ENCODE data around the gene HPCA. TPM values are rescaled to one million over a fixed set of nuclear protein-coding genes. Genes with fewer than 3 reads are reported as not detected.
"Not testable (repeated sequence)": the region's sequence is repeated elsewhere in the genome, so short reads cannot be mapped to it uniquely, and the experiment has no call there.

The HPCA gene
- polyA plus RNA-seq, 4 donors = 0.56 to 1.4 (median 1.0) TPM

DNA sequence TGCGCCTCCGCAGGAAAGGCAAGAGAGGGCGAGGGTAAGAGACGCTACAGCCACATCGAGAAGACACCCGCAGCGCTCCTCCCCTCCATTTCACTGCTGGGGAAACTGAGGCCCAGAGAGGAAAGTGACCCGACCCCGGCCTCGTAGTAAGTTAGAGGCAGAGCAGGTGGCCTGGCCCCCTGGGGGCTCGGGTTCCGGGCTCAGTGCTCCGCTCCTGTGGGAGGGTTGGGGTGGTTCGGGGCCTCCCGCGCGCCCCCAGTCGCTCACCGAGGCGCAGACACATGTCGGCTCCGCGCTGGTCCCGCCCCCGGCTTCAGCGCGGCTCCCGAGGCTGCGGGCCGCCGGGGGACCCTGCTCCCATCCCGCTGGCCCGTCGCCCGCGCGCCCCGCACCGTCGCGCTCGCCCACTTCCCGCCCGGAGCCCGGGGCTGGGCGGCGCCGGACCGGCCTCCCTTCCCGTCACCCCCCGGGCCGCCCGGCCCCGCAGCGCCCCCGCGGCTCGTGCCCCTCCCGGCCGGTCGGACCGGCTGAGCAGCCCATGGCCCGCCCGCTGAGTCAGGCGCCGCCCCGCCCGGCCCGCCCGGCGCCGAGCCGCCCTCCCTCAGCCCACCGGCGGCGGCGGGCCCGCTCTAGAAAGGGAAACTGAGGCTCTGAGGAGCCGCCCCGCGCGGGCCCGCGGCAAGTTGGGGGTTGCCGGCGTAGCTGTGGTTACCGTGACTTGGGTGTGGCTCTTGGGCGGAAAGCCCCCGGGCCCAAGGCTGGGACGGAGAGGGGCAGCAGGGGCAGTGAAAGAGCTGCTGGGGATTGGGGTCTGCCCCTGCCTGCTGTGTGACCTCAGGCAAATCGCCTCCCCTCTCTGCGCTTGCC is 14.9 kb downstream of the HPCA start, which contains the start of gene TMEM54:
TSS of gene TMEM54 (minus strand) at position 434 of the 867 bp plus-strand sequence. CDS start at position 283, 151 bp downstream.
- DNase-seq (ENCODE audit: low read depth in 4 of 4, low spot score in 3 of 4) = no peak

DNA sequence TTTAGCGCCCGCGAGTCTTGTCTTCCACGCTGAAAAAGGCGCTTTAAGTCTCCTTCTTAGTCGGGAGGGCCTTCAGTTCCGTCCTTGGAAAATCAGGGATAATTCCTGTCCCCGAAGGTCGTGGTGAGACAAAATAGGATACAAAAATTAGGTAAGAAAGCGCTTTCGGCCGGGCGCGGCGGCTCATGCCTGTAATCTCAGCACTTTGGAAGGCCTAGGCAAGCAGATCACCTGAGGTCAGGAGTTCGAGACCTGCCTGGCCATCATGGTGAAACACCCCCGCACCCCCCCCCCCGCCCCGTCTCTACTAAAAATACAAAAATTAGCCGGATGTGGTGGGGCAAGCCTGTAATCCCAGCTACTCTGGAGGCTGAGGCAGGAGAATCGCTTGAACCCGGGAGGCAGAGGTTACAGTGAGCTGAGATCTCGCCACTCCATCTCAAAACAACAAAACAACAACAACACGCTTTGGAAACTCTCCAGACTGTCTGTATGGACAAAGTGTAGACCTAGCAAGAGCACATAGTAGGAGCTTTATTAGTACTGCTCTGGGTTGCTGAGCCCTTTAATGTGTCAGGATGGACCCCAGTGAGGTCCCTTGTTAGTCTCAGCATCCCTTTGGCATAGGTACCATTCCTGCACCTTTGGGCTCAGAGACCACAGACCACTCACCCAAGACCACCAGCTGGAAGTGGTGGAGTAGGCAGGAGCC is 15.7 kb downstream of the HPCA start:
- no peak for DNase-seq (ENCODE audit: low read depth in 4 of 4, low spot score in 3 of 4)

DNA sequence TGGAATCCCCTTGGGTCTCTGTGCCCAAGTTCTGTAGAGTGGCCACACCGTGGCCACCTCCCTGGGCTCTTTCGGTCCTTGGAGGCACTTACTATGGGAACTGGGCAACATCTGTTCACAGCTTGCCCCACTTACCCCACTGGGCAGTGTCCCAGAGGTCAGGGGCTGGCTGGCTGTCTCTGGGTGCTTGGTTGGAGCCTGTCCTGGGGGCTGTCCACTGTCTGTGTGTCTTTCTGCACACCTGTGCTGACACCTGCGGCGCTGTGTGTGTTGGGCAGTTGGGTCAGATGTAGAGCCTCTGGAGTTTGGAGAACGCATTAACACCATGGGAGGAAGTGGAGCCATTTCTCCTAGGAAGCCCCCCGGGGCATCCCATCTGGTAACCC is 16.2 kb downstream of the HPCA start:
- no peak for DNase-seq (ENCODE audit: low read depth in 4 of 4, low spot score in 3 of 4)

DNA sequence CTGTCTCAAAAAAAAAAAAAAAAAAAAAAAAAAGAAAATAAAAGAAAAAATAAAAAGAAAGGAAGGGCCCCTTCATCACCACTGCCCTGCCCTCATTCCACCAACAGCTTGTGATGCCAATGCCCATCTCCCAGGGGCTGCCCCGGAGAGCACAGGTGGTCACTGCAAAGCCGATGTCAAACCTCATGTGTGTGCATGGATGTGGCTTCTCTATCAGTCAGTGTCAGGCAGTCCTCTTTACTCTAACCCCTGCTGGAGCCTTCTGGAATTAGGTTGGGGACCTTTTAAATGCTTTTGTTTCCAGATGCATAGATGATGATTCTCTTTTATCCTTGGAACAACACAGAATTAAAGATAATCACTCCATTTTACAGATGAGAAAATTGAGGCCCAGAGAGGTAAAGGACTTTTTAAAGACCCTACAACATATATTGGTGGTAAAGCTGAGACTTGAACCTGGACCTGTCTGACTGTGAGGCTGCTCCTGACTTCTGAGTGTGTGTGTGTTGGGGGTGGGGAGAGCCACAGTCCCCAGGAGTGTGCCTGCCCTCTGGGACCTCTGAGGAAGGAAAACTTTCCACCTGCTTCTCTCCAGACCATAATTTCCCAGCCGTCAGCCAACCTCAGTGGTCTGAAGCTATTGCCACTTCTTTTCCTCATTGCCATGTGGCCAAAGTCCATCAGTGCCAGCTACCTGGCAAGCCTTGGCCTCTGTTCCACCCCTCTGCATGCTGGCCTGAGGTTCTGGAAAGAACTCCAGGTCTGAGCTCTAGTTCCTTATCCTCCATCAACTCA is 17.9 kb downstream of the HPCA start:
- no peak for DNase-seq (ENCODE audit: low read depth in 4 of 4, low spot score in 3 of 4)

DNA sequence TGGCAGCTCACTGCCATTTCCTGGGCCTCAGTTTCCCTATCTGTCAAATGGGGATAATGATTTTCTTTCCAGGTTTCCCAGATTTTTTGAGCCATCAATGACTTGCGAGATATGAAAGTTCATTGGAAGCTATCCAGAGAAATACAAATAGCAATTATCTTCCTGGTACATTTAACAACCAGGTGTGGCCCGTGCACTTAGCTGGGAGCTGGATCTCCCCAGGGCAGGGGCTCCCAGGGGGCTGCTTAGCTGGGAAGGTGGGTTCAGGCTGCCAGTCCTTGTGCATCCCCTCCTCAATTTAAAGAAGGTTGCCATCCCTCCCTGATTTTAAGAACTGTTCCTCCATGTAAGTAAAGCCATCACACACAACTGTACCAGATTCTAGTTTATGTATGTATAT is 18.5 kb downstream of the HPCA start:
- DNase-seq (ENCODE audit: low read depth in 4 of 4, low spot score in 3 of 4) = no peak

- DNase-seq (ENCODE audit: low read depth in 4 of 4, low spot score in 3 of 4) = not testable (repeated sequence)
Measured at GRCh38 chr1:32905588-32905987, 19.3 kb downstream of the HPCA start.

- DNase-seq (ENCODE audit: low read depth in 4 of 4, low spot score in 3 of 4) = no peak
Measured at GRCh38 chr1:32906654-32907053, 20.4 kb downstream of the HPCA start.

DNA sequence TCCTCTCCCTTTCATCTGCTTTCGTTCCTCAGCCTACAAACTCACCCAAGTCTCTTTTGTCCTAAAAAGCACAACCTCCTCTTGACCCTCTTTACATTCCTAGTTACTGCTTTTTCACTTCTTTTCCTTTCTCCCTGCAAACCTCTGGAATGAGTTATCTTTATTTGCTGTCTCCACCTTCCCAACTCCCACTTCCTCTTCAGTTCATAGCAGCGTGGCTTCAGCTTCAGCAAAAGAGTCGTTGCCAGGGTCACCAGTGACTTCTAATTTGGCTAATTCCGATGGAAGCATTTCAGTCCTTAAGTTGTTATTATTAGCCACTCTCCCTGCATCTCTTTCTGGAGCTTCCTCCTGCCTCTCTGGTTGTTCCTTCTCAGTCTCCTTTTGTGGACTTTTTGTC is 21.1 kb downstream of the HPCA start:
- DNase-seq (ENCODE audit: low read depth in 4 of 4, low spot score in 3 of 4) = no peak

DNA sequence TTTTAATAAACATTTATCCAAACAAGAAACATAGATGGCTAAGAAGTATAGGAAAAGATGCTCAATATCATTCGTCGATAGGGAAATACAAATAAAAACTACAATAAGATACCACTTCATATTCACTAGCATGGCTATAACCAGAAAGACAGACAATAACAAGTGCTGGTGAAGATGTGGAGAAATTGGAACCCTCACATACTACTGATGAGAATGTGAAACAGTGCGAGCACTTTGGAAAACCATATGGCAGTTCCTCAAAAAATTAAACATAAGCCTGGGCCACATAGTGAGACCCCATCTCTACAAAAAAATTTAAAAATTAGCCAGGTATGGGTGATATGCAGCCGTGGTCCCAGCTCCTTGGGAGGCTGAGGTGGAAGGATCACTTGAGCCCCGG is 24.0 kb downstream of the HPCA start:
- no peak for DNase-seq (ENCODE audit: low read depth in 4 of 4, low spot score in 3 of 4)

- no peak for DNase-seq (ENCODE audit: low read depth in 4 of 4, low spot score in 3 of 4)
Measured at GRCh38 chr1:32915766-32916706, 29.7 kb downstream of the HPCA start.

DNA sequence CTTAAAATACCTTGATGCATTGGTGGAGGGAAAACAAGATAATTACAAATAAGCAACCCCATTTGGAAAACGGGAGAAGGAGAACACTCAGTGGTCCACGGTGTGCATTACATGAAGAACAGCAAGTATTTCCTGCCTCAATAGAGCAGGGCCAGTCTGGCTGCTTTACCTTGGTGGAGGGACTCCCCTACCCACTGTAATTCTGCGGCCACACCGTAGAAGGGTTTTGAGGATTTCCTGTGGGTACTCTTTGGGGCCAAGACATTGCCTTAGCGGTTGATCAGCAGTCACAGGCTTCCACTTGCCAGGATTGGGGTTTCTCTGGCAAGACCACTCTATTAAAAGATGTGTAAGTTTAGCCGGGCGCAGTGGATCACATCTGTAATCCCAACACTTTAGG is 31.2 kb downstream of the HPCA start:
- no peak for DNase-seq (ENCODE audit: low read depth in 4 of 4, low spot score in 3 of 4)

DNA sequence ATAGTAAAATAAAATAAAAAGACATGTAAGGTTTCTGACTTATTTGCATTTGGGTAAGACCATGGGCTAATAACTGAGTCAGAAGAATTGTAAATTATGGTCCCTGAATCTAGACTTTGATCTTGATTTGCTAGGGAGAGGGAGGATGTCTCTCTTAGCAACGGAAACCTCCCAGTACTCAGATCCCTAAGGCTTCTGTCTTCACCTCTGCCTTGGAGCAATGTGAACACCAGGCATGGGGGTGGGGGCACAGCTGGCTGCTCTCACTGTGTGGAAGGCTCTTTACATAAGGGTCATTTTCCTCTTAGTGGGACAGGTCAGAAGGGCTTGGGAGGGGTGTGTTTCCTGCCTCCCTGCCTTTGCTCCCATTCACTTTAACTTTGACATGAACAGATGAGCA is 31.9 kb downstream of the HPCA start:
- DNase-seq (ENCODE audit: low read depth in 4 of 4, low spot score in 3 of 4) = no peak

- DNase-seq (ENCODE audit: low read depth in 4 of 4, low spot score in 3 of 4) = no peak
Measured at GRCh38 chr1:32919811-32920733, 33.8 kb downstream of the HPCA start.

GRCh38 chr1:32920833-32921232 is 34.5 kb downstream of the HPCA start:
- no peak for DNase-seq (ENCODE audit: low read depth in 4 of 4, low spot score in 3 of 4)

DNA sequence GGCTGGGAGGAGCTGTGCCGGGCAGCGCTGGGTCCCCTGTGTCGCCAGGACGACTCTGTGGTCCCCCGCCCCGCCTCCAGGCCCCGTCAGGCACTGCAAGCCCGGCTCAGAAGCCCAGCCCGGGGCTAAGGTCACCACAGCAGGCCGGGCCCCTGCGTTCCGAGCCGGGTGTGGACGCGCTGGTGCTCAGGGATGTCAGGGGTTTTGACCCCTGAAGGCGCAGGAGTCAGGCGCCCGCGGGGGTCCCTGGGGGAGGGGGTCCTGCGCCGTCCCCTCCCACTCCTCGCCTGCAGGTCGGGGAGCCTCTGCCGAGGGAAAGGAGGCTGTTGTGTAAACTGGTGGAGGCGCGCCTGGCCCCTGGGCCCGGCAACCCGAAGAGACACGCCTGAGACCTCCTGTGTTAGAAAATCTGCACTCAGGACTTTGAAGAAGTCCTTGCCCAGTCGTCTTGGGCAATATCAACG is 38.6 kb downstream of the HPCA start:
- DNase-seq (ENCODE audit: low read depth in 4 of 4, low spot score in 3 of 4) = no peak

DNA sequence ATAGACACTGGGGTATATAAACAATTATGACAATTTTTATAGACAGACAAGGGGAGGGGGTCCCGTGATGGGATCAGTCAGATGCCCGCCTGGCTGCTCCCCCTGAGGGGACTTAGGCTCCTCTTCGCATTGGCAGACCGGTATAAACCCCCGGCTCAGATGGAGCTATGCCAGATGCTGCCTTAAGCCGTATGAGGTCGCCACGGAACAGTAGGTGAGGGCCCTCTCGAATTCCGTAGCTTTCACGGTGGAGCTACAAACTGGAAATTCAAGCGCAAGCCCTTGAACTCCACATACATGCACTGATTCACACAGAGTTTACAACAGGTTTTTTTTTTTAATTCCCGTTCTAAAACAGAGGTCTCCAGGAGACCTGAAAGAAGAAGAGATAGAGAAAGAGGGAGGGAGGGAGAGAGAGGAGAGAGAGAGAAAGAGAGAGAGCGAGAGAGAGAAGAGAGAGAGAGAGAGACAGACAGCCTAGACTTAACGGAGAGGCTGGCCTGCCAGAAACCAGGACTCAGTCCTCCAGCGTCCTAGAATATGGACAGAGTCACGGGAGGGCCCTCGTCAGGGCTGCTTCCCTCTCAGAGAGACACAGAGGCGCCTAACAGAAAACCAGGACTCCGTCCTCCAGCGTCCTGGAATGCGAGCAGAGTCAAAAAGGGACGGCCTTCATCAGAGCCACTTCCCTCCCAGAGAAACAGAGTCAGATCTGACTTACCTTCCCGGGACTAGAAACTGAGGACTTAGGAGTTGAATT is 39.3 kb downstream of the HPCA start:
- no peak for DNase-seq (ENCODE audit: low read depth in 4 of 4, low spot score in 3 of 4)

- no peak for DNase-seq (ENCODE audit: low read depth in 4 of 4, low spot score in 3 of 4)
Measured at GRCh38 chr1:32926562-32926961, 40.3 kb downstream of the HPCA start.

DNA sequence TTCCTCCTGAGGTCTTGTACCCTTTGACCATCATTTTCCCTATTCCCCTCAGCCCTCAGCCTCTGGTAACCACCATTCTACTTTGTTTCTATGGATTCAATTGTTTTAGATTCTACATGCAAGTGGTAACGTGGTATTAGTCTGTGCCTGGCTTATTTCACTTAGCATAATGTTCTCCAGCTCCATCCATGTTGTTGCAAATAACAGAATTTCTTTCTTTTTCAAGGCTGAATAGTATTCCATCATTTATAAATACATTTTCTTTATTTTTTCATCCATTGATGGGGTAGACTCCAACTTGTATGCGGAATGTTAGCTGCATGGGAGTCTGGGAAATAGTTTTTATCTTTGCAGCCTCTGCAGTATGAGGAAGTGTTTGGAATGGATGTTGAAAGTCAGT is 41.1 kb downstream of the HPCA start:
- DNase-seq (ENCODE audit: low read depth in 4 of 4, low spot score in 3 of 4) = no peak

Measured in left renal pelvis (tissue), 4 donors.